ENCODE data around the gene ZNF256.

The ZNF256 gene

GRCh38 chr19:57947419-57948134, at the start of gene ZNF256:
ZNF256 (minus strand) TSS chr19:57947706; CDS start chr19:57947474, 232 bp downstream.
- peak; percentile 98 for DNase-seq

GRCh38 chr19:57992841-57993240, 45.3 kb upstream of the ZNF256 start:
- no peak for DNase-seq

- no peak for DNase-seq
Measured at GRCh38 chr19:57978586-57979289, 31.2 kb upstream of the ZNF256 start.

- DNase-seq, result no peak
Measured at GRCh38 chr19:57974434-57974833, 26.9 kb upstream of the ZNF256 start, which contains the start of gene C19orf18. C19orf18 (minus strand) TSS chr19:57974534; CDS start chr19:57974432, 102 bp downstream.

GRCh38 chr19:57964761-57965160, 17.3 kb upstream of the ZNF256 start:
- no peak for DNase-seq

GRCh38 chr19:57961785-57962184, 14.3 kb upstream of the ZNF256 start:
- DNase-seq, result no peak

GRCh38 chr19:57954996-57955395, 7.5 kb upstream of the ZNF256 start:
- no peak for DNase-seq

GRCh38 chr19:57949702-57950101, 2.2 kb upstream of the ZNF256 start:
- DNase-seq, result no peak

- DNase-seq, result no peak
Measured at GRCh38 chr19:57949296-57949695, 1.8 kb upstream of the ZNF256 start.

GRCh38 chr19:57947088-57947418, 453 bp downstream of the ZNF256 start:
- DNase-seq, result no peak

- no peak for DNase-seq
Measured at GRCh38 chr19:57946316-57946715, 1.2 kb downstream of the ZNF256 start.

GRCh38 chr19:57941593-57941992, 5.9 kb downstream of the ZNF256 start:
- DNase-seq, result no peak

- DNase-seq, result no peak
Measured at GRCh38 chr19:57935731-57936130, 11.8 kb downstream of the ZNF256 start.

GRCh38 chr19:57934820-57935665, 12.5 kb downstream of the ZNF256 start, which contains the start of gene ZNF418:
ZNF418 (minus strand) TSS chr19:57935402; CDS start chr19:57933822, 1,580 bp downstream.
- DNase-seq, result peak; percentile 90

- no peak for DNase-seq
Measured at GRCh38 chr19:57927587-57927986, 19.9 kb downstream of the ZNF256 start.

- DNase-seq, result peak; percentile 98
Measured at GRCh38 chr19:57916168-57916995, 31.1 kb downstream of the ZNF256 start, which contains the start of gene ZNF417. ZNF417 (minus strand) TSS chr19:57916592; CDS start chr19:57916411, 181 bp downstream.

GRCh38 chr19:57914531-57914930, 33.0 kb downstream of the ZNF256 start:
- DNase-seq, result no peak

- no peak for DNase-seq
Measured at GRCh38 chr19:57907394-57907793, 40.1 kb downstream of the ZNF256 start.

- DNase-seq, result no peak
Measured at GRCh38 chr19:57905258-57905657, 42.2 kb downstream of the ZNF256 start.

- DNase-seq, result no peak
Measured at GRCh38 chr19:57903618-57904184, 43.8 kb downstream of the ZNF256 start.

GRCh38 chr19:57900311-57900710, 47.2 kb downstream of the ZNF256 start:
- DNase-seq, result no peak
